Endothelial cell of umbilical vein (primary cell): ENCODE data around the gene ARID1B. TPM values are rescaled to one million over a fixed set of nuclear protein-coding genes. Genes with fewer than 3 reads are reported as not detected.

Experiments
- BruUV-seq: library from RNA; stranded (reverse); fragments of 400-500 nt; replicated peaks from 2 replicates; lab custom pipeline; 2021; lab: Mats Ljungman, UMichigan
- CTCF ChIA-PET: fragments of 300-600, 350-600 bp; sonication (Branson Sonifier 250); formaldehyde crosslinking; loops from one replicate; lab custom pipeline; 2021; ENCODE audit warnings: antibody characterized with exemption, inconsistent platforms; lab: Charles Lee
- POLR2A ChIA-PET: fragments of 300-600, 350-600 bp; sonication (Branson Sonifier 250); formaldehyde crosslinking; loops from one replicate; lab custom pipeline; 2021; ENCODE audit warnings: antibody characterized with exemption, inconsistent platforms; lab: Charles Lee
- DNase-seq: peaks from one replicate; pipeline ENCODE4 v3.0.0-alpha.2; 2011; ENCODE audit warnings: low read depth, low spot score
- FAIRE-seq: peaks from 2 replicates; lab custom pipeline; 2011; peaks lifted over from hg19 to GRCh38; lab: Jason Lieb, UNC
- H2AFZ ChIP-seq: 2 replicates; pipeline ENCODE4 v1.6.0; 2012; ENCODE audit warnings: low read depth, low read length, control low read depth, inconsistent platforms
- H3K27ac ChIP-seq: 2 replicates; pipeline ENCODE4 v1.5.1; 2011; ENCODE audit warnings: low read depth, mild to moderate bottlenecking, control low read depth, low read length, moderate library complexity; ENCODE audit not compliant: insufficient read depth
- H3K27me3 ChIP-seq, 2 experiments: 2 replicates each; pipeline versions ENCODE4 v1.6.0 to v1.6.1; 2011; ENCODE audit warnings: low read length in 2 of 2, mixed read lengths in 1 of 2; ENCODE audit not compliant: control insufficient read depth in 2 of 2, insufficient read depth in 2 of 2
- H3K36me3 ChIP-seq, 2 experiments: 2 replicates in 1 of 2; 3 replicates in 1 of 2; pipeline ENCODE4 v1.5.1; 2011; ENCODE audit warnings: low read length in 2 of 2, mild to moderate bottlenecking in 1 of 2, moderate library complexity in 1 of 2; ENCODE audit not compliant: control insufficient read depth in 2 of 2, insufficient read depth in 2 of 2; ENCODE audit errors: extremely low read depth in 1 of 2
- H3K4me1 ChIP-seq: 3 replicates; pipeline ENCODE4 v1.5.1; 2011; ENCODE audit warnings: mild to moderate bottlenecking, low read length; ENCODE audit not compliant: control insufficient read depth, insufficient read depth; ENCODE audit errors: extremely low read depth
- H3K4me2 ChIP-seq: 2 replicates; pipeline ENCODE4 v1.6.1; 2011; ENCODE audit warnings: low read length, control low read depth, mixed read lengths; ENCODE audit not compliant: insufficient read depth
- H3K4me3 ChIP-seq, 3 experiments: fragments of 200-600 bp in 1 of 3; sonication (generic), shearing (Covaris generic) in 1 of 3; replicated peaks in 1 of 3; 2 replicates each; pipeline ENCODE4 v1.5.1; 2011 to 2016; ENCODE audit warnings: control low read depth in 3 of 3, low read length in 3 of 3, mild to moderate bottlenecking in 2 of 3, inconsistent platforms in 1 of 3, low read depth in 1 of 3, moderate library complexity in 1 of 3; ENCODE audit not compliant: insufficient read depth in 1 of 3
- H3K79me2 ChIP-seq: 2 replicates; pipeline ENCODE4 v1.6.0; 2012; ENCODE audit warnings: low read length, inconsistent platforms; ENCODE audit not compliant: control insufficient read depth, insufficient read depth
- H3K9ac ChIP-seq: replicated peaks from 2 replicates; pipeline ENCODE3; 2011; ENCODE audit warnings: low read length, control low read depth; ENCODE audit not compliant: insufficient read depth; ENCODE audit errors: extremely low read depth
- H3K9me1 ChIP-seq: replicated peaks from 3 replicates; pipeline ENCODE4 v1.6.0; 2011; ENCODE audit warnings: mild to moderate bottlenecking, low read length; ENCODE audit not compliant: control insufficient read depth, insufficient read depth; ENCODE audit errors: extremely low read depth
- H3K9me3 ChIP-seq: replicated peaks from 2 replicates; pipeline ENCODE4 v1.5.1; 2012; ENCODE audit warnings: low read length, inconsistent platforms; ENCODE audit not compliant: control insufficient read depth, insufficient read depth
- H4K20me1 ChIP-seq: replicated peaks from 2 replicates; pipeline ENCODE3; 2011; ENCODE audit warnings: mild to moderate bottlenecking, low read length; ENCODE audit not compliant: control insufficient read depth, insufficient read depth; ENCODE audit errors: extremely low read depth
- EZH2 ChIP-seq: IDR thresholded peaks from 2 replicates; pipeline ENCODE4 v1.6.1; 2012; ENCODE audit warnings: borderline replicate concordance, low read depth, mild to moderate bottlenecking, moderate library complexity, low read length, inconsistent platforms; ENCODE audit not compliant: severe bottlenecking
- FOS ChIP-seq: IDR thresholded peaks from 2 replicates; pipeline ENCODE4 v1.6.1; 2011; ENCODE audit warnings: mild to moderate bottlenecking, low read length, moderate library complexity, borderline replicate concordance; ENCODE audit not compliant: insufficient read depth
- GATA2 ChIP-seq: IDR thresholded peaks from 2 replicates; pipeline ENCODE4 v1.7.0; 2011; ENCODE audit warnings: low read depth, mild to moderate bottlenecking, moderate library complexity, mixed read lengths, low read length; ENCODE audit not compliant: insufficient read length, insufficient read depth
- JUN ChIP-seq: IDR thresholded peaks from 2 replicates; pipeline ENCODE4 v1.6.1; 2011; ENCODE audit warnings: borderline replicate concordance, low read depth; ENCODE audit not compliant: insufficient read length, insufficient read depth
- MYC ChIP-seq: IDR thresholded peaks from one replicate; pipeline ENCODE4 v1.6.1; 2011; ENCODE audit warnings: mild to moderate bottlenecking, low read depth, low read length
- POLR2A ChIP-seq: IDR thresholded peaks from 2 replicates; pipeline ENCODE4 v1.6.1; 2012; ENCODE audit warnings: low read depth, mild to moderate bottlenecking, control low read depth, low read length
- POLR2AphosphoS5 ChIP-seq: IDR thresholded peaks from 2 replicates; pipeline ENCODE4 v1.6.1; 2012; ENCODE audit warnings: low read depth, mild to moderate bottlenecking, control low read depth, low read length, moderate library complexity; ENCODE audit not compliant: insufficient read depth
- dilution Hi-C: fragments of 300-500 bp; cut with MboI; formaldehyde crosslinking; loops from one replicate; pipeline ENCODE4 v1.15.0; 2019; ENCODE audit warnings: low sequenced_read_pairs; ENCODE audit not compliant: extremely low pct_ligation_motif_present
- intact Hi-C: fragments of 100-400 bp; cut with micrococcal nuclease; formaldehyde crosslinking; loops from one replicate; pipeline ENCODE4 v1.10.0; 2022
- polyA plus RNA-seq, 4 experiments: library from polyadenylated mRNA; depleted of rRNA in 3 of 4; stranded (reverse) in 3 of 4; unstranded in 1 of 4; fragments of >200 nt; gene quantifications; 2 replicates each; pipeline versions ENCODE4 v1.2.1 to v1.2.3, GENCODE V29; 2011 to 2012; ENCODE audit warnings: missing spikeins in 1 of 4
- total RNA-seq: library from RNA; stranded (reverse); gene quantifications from 2 replicates; pipeline ENCODE4 v1.2.3, GENCODE V29; 2021
- TF ChIP-seq, protein P1 (sequence below): IDR thresholded peaks from 2 replicates; pipeline ENCODE4 v1.6.1; 2011; ENCODE audit not compliant: insufficient read depth, insufficient read length
- TF ChIP-seq, protein P2 (sequence below), 2 donors: IDR thresholded peaks; 1 replicate in 1 of 2; 2 replicates in 1 of 2; pipeline ENCODE4 v1.5.1; 2011; ENCODE audit warnings: low read length in 2 of 2, mild to moderate bottlenecking in 2 of 2, moderate library complexity in 2 of 2, control low read depth in 1 of 2, inconsistent platforms in 1 of 2, low read depth in 1 of 2; ENCODE audit not compliant: insufficient read depth in 1 of 2; ENCODE audit errors: extremely low read depth in 1 of 2

The ARID1B gene
- total and polyA plus RNA-seq, 2 donors (not counting 3 experiments of a cell fraction or from before 2014, with no cell fraction given) = 21.8 to 89.5 TPM

DNA sequence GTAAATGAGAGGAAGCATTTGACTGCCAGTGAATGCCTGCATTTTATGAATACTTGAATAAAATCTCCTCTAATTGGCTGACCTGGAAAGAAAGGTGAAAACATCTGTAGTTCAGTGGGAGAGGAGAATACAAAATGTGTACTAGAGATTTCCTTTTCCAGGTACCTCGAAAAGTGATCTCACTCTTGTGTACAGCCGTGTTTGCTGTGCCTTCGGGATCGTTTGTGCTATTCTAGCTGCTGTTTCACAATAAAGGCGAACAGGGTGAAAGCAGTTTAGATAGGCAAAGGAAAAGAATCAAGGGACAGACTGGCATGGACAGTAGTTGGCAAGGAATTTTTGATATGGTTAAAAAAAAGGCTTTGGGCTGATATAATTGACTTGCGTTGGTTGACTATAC is 112.3 kb downstream of the ARID1B start:
- H4K20me1 ChIP-seq = peaks cover 2% of the 10 kb centered on the region
- H3K4me3 ChIP-seq = no peak overlapping the region
- H3K4me1 ChIP-seq = peaks cover 10% of the 10 kb centered on the region
- no peaks in the 10 kb centered on the region for H3K9me3 ChIP-seq
- ChIA-PET POLR2A (no interaction called here), CTCF (no interaction called here)
- dilution Hi-C loops = no loop called here
- H3K79me2 ChIP-seq = peaks cover 62% of the 10 kb centered on the region
- no peaks in the 10 kb centered on the region for H3K27me3 ChIP-seq
- no peak overlapping the region for H3K4me2 ChIP-seq
- H3K27ac ChIP-seq = no peak overlapping the region
- H3K9me1 ChIP-seq = no peaks in the 10 kb centered on the region
- FAIRE-seq (no peak), DNase-seq (no peak)
- TF ChIP-seq POLR2A (no peak), FOS (no peak), POLR2AphosphoS5 (no peak), JUN (no peak), EZH2 (no peak), GATA2 (no peak), MYC (no peak)
- TF ChIP-seq, protein P1, sequence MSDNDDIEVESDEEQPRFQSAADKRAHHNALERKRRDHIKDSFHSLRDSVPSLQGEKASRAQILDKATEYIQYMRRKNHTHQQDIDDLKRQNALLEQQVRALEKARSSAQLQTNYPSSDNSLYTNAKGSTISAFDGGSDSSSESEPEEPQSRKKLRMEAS = no peak
- TF ChIP-seq, protein P2, sequence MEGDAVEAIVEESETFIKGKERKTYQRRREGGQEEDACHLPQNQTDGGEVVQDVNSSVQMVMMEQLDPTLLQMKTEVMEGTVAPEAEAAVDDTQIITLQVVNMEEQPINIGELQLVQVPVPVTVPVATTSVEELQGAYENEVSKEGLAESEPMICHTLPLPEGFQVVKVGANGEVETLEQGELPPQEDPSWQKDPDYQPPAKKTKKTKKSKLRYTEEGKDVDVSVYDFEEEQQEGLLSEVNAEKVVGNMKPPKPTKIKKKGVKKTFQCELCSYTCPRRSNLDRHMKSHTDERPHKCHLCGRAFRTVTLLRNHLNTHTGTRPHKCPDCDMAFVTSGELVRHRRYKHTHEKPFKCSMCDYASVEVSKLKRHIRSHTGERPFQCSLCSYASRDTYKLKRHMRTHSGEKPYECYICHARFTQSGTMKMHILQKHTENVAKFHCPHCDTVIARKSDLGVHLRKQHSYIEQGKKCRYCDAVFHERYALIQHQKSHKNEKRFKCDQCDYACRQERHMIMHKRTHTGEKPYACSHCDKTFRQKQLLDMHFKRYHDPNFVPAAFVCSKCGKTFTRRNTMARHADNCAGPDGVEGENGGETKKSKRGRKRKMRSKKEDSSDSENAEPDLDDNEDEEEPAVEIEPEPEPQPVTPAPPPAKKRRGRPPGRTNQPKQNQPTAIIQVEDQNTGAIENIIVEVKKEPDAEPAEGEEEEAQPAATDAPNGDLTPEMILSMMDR (IDR thresholded peaks at IDR 0.05; ENCODE audit: extremely low read depth in 1 of 2, insufficient read depth in 1 of 2, low read depth in 1 of 2, low read length in 2 of 2) = no peak
- no peak overlapping the region for H2AFZ ChIP-seq
- no TSS peak for BruUV-seq
- intact Hi-C loops = no loop called here
- no peak overlapping the region for H3K9ac ChIP-seq
- no peaks in the 10 kb centered on the region for H3K36me3 ChIP-seq
